Limb (tissue), 2 donors: ENCODE measurements around the gene FREM1.

ENCODE experiments used
- DNase-seq, 2 donors: peaks; one replicate each; pipeline ENCODE4 v3.0.0-alpha.2; 2016; ENCODE audit errors: extremely low spot score in 2 of 2

FREM1 gene

DNA sequence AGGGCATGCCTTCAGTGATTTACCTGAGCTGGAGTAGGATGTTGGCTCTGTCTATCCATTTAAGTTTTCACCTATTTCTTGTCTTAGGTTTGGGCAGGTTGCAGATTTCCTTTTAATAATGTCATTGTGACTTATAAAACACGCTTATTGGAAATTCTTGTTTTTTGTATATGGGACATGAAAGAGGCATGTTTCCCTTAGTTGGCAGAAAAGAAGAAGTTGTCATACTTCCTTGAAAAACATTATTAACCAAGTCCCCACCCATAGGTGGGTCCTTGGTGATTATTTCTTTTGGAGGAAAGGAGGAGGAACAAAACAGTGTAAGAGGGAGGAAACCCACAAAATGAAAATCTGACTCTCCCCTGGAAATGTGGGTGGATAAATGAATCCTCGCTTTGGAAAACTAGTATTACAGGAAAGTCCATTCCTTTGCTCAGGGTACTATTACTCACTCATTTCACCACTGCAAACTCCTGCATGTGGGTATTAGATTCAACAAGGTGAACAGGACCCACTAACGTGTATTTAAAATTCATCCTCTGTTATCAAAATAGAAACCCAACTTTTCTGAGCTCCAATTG lies 197.0 kb downstream of the FREM1 start:
- DNase-seq = no peak

GRCh38 chr9:14710804-14711203 lies 199.4 kb downstream of the FREM1 start:
- DNase-seq = no peak

DNA sequence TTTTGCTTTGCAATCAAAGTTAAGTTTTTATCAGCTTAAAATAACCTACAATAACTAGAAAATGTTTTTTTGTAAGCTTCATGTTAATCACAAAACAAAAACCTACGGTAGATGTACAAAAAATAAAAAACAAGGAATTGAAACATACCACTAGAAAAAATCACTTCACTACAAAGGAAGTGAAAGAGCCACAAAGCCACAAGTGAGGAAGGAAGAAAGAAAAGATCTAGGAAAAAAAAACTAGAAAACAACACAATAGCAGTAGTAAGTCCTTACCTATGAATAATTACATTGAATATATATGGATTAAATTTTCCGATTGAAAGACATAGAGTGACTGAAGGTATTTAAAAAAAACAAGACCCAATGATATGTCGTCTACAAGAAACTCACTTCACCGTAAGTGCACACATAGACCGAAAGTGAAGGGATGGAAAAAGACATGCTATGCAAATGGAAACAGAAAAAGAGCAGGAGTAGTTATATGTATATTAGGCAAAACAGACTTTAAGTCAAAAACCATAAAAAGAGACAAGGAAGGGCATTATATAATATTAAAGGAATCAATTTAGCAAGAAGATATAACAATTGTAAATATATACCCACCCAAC lies 203.6 kb downstream of the FREM1 start:
- no peak for DNase-seq

GRCh38 chr9:14705079-14705478 lies 205.1 kb downstream of the FREM1 start:
- DNase-seq = no peak

DNA sequence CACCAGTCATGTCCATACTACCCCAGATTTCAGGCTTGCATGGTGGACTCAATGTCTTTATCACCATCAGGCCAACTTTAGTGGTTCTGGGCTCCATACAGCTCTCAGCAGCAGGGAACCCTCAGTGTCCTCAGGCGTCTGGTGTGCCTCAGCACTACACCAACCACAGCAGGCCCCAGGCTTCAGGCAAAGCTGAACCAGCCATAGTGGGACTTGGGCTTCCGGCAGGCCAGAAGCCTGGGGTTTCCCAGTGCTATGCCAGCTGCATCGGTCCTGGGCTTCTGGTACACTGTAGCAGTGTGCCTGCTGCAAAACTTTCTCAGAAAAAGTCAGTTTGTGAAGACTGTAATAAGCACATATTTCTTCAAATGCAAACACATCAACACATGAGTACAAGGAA lies 205.9 kb downstream of the FREM1 start:
- no peak for DNase-seq

DNA sequence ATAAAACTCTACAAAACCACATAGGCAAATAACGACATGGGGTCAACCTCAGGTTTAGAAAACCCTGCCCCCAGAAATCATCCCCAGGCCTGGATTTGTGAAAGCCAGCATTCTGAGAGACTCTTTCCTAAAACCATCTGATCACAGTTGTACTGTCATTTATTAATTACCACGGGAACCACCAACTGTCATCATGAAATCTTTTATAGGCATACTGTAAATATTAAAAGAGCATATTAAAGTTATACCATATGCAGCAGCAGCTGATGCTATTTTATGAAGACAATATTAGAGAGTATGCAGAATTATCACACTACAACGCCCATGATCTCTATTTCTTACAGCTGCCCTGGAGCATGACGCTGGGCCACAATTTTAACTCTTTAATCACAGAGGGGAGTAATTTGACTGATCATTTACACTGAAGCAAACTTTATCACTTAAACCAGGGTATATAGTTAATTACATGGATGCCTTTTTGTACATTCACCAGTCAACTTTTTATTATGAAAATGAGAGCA lies 208.0 kb downstream of the FREM1 start:
- DNase-seq = peak in 1 of 2 donors; percentile 23

DNA sequence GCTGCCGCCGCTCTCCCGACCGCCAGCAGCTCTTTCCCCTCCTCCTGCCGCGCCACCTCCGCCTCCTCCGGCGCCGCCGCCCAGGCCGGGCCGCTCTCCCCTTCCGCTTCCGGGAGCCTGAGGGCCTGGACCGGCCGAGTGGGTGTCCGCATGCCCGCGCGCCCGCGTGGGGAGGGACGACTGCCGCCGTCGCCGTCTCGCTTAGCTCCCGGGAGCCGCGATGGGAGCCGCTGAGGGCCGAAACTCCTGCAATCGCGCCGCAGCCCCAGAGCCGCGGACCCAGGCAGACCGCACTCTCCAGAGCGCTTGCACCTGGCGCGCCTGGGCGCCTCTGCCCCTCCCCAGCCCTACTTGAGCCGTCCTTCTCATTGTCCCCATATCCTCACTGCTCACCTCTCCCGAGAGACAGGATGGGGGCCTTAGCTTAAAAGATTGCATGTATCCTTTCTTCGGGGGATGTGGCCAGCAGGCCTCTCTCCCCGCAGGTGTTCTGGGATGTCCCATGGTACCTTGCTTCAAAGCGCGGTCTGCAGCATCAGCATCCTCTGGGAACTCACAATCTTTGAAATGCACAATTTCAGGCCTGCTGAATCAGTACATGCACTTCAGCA lies 216.9 kb downstream of the FREM1 start, which contains the start of gene ZDHHC21:
Gene ZDHHC21 (minus strand): TSS at position 182 of the 611 bp plus-strand sequence. CDS start 19,092 bp downstream, outside the sequence.
- DNase-seq = peak; percentile 45 to 83

- DNase-seq = peak in 1 of 2 donors; percentile 27
These were observed 217.6 kb downstream of the FREM1 start for GRCh38 chr9:14692470-14693250.

DNA sequence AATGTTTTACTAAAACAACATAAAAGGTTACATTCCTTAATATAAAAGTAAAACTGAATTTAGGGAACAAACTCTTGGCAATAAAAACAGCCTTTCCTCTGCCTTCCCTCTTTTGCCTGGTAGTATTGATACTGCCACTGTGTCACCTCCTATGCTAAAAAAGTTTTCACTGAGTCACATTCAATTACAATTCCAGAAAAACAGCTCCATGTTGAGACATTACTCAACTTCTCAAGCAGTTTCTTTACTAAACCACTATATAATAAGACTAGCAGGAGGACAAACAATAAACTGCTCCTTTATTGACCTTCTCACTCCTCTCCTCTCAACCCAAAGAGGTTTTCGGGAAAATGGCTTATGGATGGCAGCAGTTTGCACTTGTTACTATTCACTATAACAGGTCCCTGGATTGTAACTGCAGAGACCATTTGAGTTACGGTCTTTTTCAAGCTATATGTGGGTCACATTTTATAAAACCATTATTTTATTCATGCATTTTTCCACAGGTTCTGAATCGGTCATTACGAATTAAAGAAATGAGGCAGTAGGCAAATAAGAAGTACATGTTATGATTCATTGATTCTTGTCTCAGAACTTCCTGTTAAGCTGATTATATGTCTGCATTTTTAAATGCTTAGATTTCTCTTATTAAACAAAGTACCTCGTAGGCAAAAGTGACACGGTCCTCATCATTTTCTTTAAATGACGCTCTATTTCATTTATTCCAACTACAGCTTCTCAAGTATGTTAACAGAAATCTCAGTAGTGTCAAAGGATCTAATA lies 219.1 kb downstream of the FREM1 start:
- DNase-seq = no peak

- no peak for DNase-seq
These were observed 223.0 kb downstream of the FREM1 start for GRCh38 chr9:14687042-14687719.

GRCh38 chr9:14686168-14686567 lies 224.1 kb downstream of the FREM1 start:
- no peak for DNase-seq
